K562 (cell line): Measurements from ENCODE around the gene AGAP1.

ENCODE experiments used
- FOXM1 ChIP-seq, 2 experiments: fragments of 450-650 bp in 1 of 2; sonication (generic) in 1 of 2; formaldehyde crosslinking in 1 of 2; IDR thresholded peaks; 2 replicates each; pipeline versions ENCODE4 v1.6.1 to v1.9.0; 2017 to 2022; ENCODE audit warnings: low read depth in 2 of 2, mild to moderate bottlenecking in 2 of 2, missing genetic modification reagents in 1 of 2, moderate library complexity in 1 of 2
- MCM3 ChIP-seq: fragments of 450-650 bp; IDR thresholded peaks from 2 replicates; pipeline ENCODE4 v1.6.1; 2016
- PKNOX1 ChIP-seq: fragments of 450-650 bp; IDR thresholded peaks from 2 replicates; pipeline ENCODE4 v1.6.1; 2016
- ZBTB40 ChIP-seq, 2 experiments: fragments of 450-650 bp in 1 of 2; sonication (generic) in 1 of 2; formaldehyde crosslinking in 1 of 2; IDR thresholded peaks; 2 replicates each; pipeline versions ENCODE4 v1.7.1 to v1.9.0; 2016 to 2022; ENCODE audit warnings: inconsistent platforms in 1 of 2, mild to moderate bottlenecking in 1 of 2, missing genetic modification reagents in 1 of 2

- TF ChIP-seq MCM3 = no peak
- TF ChIP-seq ZBTB40 (IDR thresholded peaks at IDR 0.05) = no peak
- TF ChIP-seq ZBTB40 (CRISPR knock-in tag; IDR thresholded peaks at IDR 0.05) = no peak
- no peak for TF ChIP-seq FOXM1 (IDR thresholded peaks at IDR 0.05; ENCODE audit: low read depth)
- no peak for TF ChIP-seq FOXM1 (CRISPR knock-in tag; IDR thresholded peaks at IDR 0.05; ENCODE audit: low read depth)
- TF ChIP-seq PKNOX1 = no peak
These were observed 455 bp upstream of the AGAP1 start for GRCh38 chr2:235493402-235493774.
